ENCODE results near the gene CLCA2.

The CLCA2 gene

DNA sequence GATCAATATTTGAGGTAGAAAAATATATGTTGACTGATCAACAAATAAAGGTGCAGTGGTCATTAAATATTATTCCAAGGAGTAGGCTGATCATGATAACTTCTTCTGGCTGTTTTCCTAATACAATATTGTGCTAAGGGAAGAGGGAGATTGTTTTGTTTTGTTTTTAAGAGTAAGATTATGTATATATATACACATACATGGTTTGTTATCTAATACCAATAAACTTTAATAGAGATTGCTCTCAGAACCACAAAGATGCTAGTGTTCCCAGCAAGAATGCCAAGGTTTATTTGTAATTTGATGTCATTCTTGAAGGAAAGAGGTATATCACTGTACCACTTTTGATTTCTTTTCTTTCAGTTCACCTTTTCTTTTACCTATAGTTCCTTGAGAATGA lies 10.1 kb downstream of the CLCA2 start:
- DNase-seq (ENCODE audit: low read depth), result no peak
- TF ChIP-seq, protein P1, sequence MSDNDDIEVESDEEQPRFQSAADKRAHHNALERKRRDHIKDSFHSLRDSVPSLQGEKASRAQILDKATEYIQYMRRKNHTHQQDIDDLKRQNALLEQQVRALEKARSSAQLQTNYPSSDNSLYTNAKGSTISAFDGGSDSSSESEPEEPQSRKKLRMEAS (IDR thresholded peaks at IDR 0.05; ENCODE audit: low read depth, low read length), result no peak
- TF ChIP-seq, protein P2, sequence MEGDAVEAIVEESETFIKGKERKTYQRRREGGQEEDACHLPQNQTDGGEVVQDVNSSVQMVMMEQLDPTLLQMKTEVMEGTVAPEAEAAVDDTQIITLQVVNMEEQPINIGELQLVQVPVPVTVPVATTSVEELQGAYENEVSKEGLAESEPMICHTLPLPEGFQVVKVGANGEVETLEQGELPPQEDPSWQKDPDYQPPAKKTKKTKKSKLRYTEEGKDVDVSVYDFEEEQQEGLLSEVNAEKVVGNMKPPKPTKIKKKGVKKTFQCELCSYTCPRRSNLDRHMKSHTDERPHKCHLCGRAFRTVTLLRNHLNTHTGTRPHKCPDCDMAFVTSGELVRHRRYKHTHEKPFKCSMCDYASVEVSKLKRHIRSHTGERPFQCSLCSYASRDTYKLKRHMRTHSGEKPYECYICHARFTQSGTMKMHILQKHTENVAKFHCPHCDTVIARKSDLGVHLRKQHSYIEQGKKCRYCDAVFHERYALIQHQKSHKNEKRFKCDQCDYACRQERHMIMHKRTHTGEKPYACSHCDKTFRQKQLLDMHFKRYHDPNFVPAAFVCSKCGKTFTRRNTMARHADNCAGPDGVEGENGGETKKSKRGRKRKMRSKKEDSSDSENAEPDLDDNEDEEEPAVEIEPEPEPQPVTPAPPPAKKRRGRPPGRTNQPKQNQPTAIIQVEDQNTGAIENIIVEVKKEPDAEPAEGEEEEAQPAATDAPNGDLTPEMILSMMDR (IDR thresholded peaks at IDR 0.05; ENCODE audit: low read depth, low read length), result no peak
- TF ChIP-seq MYC (IDR thresholded peaks at IDR 0.05; ENCODE audit: low read depth, low read length), result no peak
- TF ChIP-seq POLR2A (IDR thresholded peaks at IDR 0.05; ENCODE audit: extremely low read depth, insufficient read length), result no peak
- no peak overlapping the region for H3K4me3 ChIP-seq (ENCODE audit: low read depth, low read length)

DNA sequence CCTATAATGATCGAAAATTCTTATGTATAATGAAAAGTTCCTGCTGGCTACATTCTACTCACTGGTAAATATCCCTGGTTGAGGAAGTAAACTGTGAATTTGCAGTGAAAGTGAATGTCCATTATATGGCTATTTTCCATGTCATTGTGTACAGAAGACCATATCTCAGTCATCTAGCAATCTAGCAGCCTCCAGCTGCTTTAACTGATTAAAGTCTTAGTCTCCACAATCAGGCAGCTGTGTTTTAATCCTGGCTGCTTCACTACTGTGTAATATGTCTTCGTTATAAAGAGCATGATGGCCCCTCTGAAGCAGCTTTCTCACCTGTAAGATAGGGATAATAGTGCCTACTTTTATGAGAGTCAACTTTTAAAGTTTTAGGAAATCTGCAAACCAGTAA lies 11.4 kb downstream of the CLCA2 start:
- no peak overlapping the region for H3K4me3 ChIP-seq (ENCODE audit: low read depth, low read length)
- no peak for DNase-seq (ENCODE audit: low read depth)
- TF ChIP-seq, protein P1 (IDR thresholded peaks at IDR 0.05; ENCODE audit: low read depth, low read length), result no peak
- no peak for TF ChIP-seq MYC (IDR thresholded peaks at IDR 0.05; ENCODE audit: low read depth, low read length)
- TF ChIP-seq, protein P2 (IDR thresholded peaks at IDR 0.05; ENCODE audit: low read depth, low read length), result no peak
- no peak for TF ChIP-seq POLR2A (IDR thresholded peaks at IDR 0.05; ENCODE audit: extremely low read depth, insufficient read length)

DNA sequence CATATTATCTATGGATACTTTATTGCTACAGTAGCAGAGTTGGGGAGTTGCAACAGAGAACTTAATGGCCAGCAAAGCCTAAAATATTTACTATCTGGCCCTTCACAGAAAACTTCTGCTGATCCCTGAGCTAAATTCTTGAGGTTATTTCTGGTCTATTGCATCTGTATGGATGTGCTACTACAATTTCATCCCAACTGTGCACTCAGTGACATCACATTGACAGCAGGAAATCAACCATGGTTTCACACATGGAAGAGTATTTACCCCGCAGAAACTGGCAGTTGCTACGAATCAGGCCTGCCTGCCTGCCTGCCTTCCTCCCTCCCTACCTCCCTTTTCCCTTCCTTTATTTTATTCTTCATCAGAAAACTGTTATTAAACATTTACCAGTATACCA lies 12.1 kb downstream of the CLCA2 start:
- TF ChIP-seq, protein P2 (IDR thresholded peaks at IDR 0.05; ENCODE audit: low read depth, low read length), result no peak
- TF ChIP-seq, protein P1 (IDR thresholded peaks at IDR 0.05; ENCODE audit: low read depth, low read length), result no peak
- TF ChIP-seq POLR2A (IDR thresholded peaks at IDR 0.05; ENCODE audit: extremely low read depth, insufficient read length) (no peak), MYC (IDR thresholded peaks at IDR 0.05; ENCODE audit: low read depth, low read length) (no peak)
- H3K4me3 ChIP-seq (ENCODE audit: low read depth, low read length), result no peak overlapping the region
- DNase-seq (ENCODE audit: low read depth), result no peak

DNA sequence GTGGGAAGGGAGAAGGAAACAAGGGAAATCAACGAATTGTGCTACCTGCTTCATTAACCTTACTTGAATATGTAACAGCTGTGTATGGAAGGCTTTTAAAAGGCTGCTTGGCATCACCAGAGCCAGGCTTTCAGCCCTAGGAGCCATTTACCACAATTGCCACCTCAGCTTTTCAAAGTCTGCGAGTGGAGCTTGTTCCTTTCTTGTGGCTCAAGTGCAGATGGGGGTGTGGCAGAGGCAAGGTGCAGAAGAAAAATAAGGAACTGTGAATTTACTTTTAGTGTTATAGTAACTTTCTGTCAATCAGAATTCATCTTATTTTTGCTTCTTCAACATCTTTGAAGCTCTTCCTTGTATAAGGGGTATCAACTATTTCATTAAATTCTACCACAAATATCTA lies 17.6 kb downstream of the CLCA2 start:
- H3K4me3 ChIP-seq (ENCODE audit: low read depth, low read length), result no peak overlapping the region
- peak; percentile 6 for DNase-seq (ENCODE audit: low read depth)
- no peak for TF ChIP-seq POLR2A (IDR thresholded peaks at IDR 0.05; ENCODE audit: extremely low read depth, insufficient read length)
- TF ChIP-seq, protein P1 (IDR thresholded peaks at IDR 0.05; ENCODE audit: low read depth, low read length), result no peak
- TF ChIP-seq, protein P2 (IDR thresholded peaks at IDR 0.05; ENCODE audit: low read depth, low read length), result no peak
- no peak for TF ChIP-seq MYC (IDR thresholded peaks at IDR 0.05; ENCODE audit: low read depth, low read length)

DNA sequence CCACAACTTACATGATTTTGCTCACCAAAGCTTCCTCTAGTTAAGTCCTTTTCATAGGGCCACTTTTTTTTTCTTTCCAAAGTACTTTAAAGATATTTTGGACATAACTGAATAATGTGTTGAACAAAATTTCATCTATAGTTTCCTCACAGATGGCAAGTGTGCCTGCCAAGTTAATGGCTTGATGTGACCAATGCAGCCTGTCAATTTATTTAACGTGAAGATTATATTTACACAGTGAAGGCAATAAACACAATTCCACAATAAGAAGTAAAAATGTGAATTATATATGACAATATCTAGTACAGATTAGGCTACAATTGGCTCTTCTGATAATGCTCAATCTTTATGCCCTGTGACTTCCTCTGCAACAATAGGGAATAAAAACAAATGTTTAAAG lies 18.0 kb downstream of the CLCA2 start:
- DNase-seq (ENCODE audit: low read depth), result no peak
- no peak overlapping the region for H3K4me3 ChIP-seq (ENCODE audit: low read depth, low read length)
- TF ChIP-seq, protein P1 (IDR thresholded peaks at IDR 0.05; ENCODE audit: low read depth, low read length), result no peak
- TF ChIP-seq MYC (IDR thresholded peaks at IDR 0.05; ENCODE audit: low read depth, low read length) (no peak), POLR2A (IDR thresholded peaks at IDR 0.05; ENCODE audit: extremely low read depth, insufficient read length) (no peak)
- TF ChIP-seq, protein P2 (IDR thresholded peaks at IDR 0.05; ENCODE audit: low read depth, low read length), result no peak

DNA sequence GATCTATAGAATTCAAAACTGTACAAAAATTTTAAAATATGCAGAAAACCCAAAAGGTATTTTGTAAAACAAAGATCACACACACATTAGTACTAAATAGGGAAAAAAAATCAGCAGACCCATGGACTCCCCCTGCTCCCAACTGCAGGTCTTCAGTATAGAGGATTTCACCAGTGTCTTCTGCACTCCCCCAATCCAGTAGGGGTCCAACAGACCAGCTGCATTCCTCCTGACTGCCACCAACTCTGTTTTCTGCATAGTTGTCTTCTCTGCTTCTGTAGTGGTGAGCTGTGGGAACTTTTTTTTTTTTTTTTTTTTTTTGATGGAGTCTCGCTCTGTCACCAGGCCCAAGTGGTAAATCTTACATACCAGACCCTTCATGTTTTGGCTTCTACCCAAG lies 21.9 kb downstream of the CLCA2 start:
- no peak overlapping the region for H3K4me3 ChIP-seq (ENCODE audit: low read depth, low read length)
- no peak for TF ChIP-seq POLR2A (IDR thresholded peaks at IDR 0.05; ENCODE audit: extremely low read depth, insufficient read length)
- TF ChIP-seq, protein P2 (IDR thresholded peaks at IDR 0.05; ENCODE audit: low read depth, low read length), result no peak
- TF ChIP-seq, protein P1 (IDR thresholded peaks at IDR 0.05; ENCODE audit: low read depth, low read length), result no peak
- TF ChIP-seq MYC (IDR thresholded peaks at IDR 0.05; ENCODE audit: low read depth, low read length), result no peak
- DNase-seq (ENCODE audit: low read depth), result no peak

Measured in NB4 (cell line).